Measurements from ENCODE around the gene AFM. TPM values are rescaled to one million over a fixed set of nuclear protein-coding genes. Genes with fewer than 3 reads are reported as not detected.

AFM gene
- total RNA-seq, 2 experiments from 2014 or later = not detected

GRCh38 chr4:73499996-73500765, 18.6 kb downstream of the AFM start:
- H3K9me2 ChIP-seq (ENCODE audit: insufficient read depth, low read length) = no peaks in the 10 kb centered on the region
- no TSS peak for BruUV-seq (replicated peaks)
- no peaks in the 10 kb centered on the region for H3K36me3 ChIP-seq (ENCODE audit: insufficient read depth, low read length)
- TF ChIP-seq, protein P1, sequence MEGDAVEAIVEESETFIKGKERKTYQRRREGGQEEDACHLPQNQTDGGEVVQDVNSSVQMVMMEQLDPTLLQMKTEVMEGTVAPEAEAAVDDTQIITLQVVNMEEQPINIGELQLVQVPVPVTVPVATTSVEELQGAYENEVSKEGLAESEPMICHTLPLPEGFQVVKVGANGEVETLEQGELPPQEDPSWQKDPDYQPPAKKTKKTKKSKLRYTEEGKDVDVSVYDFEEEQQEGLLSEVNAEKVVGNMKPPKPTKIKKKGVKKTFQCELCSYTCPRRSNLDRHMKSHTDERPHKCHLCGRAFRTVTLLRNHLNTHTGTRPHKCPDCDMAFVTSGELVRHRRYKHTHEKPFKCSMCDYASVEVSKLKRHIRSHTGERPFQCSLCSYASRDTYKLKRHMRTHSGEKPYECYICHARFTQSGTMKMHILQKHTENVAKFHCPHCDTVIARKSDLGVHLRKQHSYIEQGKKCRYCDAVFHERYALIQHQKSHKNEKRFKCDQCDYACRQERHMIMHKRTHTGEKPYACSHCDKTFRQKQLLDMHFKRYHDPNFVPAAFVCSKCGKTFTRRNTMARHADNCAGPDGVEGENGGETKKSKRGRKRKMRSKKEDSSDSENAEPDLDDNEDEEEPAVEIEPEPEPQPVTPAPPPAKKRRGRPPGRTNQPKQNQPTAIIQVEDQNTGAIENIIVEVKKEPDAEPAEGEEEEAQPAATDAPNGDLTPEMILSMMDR (conservative IDR thresholded peaks at IDR 0.05; ENCODE audit: low read length) = no peak
- TF ChIP-seq EZH2phosphoT487 (IDR thresholded peaks at IDR 0.05; ENCODE audit: borderline replicate concordance, low read depth, low read length) = no peak
- H3K4me1 ChIP-seq (ENCODE audit: insufficient read depth, low read length, poor library complexity, severe bottlenecking) = peaks cover 7% of the 10 kb centered on the region
- H3K4me3 ChIP-seq (ENCODE audit: low read depth, low read length, poor library complexity, severe bottlenecking) = no peak overlapping the region
- ChIA-PET POLR2A (interaction anchor here (0.7 to 1.6 kb wide), 2 partner anchors 12 to 28 kb away, joined by 3 read pairs; no protein-coding TSS in a partner anchor), CTCF (ENCODE audit: unreplicated experiment) (interaction anchor here (1.3 kb wide), 1 partner anchor 54 kb away, joined by 3 read pairs; no protein-coding TSS in a partner anchor)
- H4K20me1 ChIP-seq (ENCODE audit: insufficient read depth, low read length) = no peaks in the 10 kb centered on the region
- no peaks in the 10 kb centered on the region for H3K79me2 ChIP-seq (ENCODE audit: insufficient read depth, low read depth, low read length)
- H3K9me3 ChIP-seq (ENCODE audit: low read length) = no peaks in the 10 kb centered on the region
- no peak overlapping the region for H3K27ac ChIP-seq (ENCODE audit: low read depth, low read length, poor library complexity, severe bottlenecking)
- DNase-seq (ENCODE audit: low spot score) = no peak
- H2AFZ ChIP-seq (ENCODE audit: low read length) = peak overlapping the region; percentile 45; the same call in 1 of the 2 replicates
- no peak overlapping the region for H3K4me2 ChIP-seq (ENCODE audit: low read length)
- intact Hi-C loops (cut with micrococcal nuclease; ENCODE audit: unreplicated experiment) = no loop called here

DNA sequence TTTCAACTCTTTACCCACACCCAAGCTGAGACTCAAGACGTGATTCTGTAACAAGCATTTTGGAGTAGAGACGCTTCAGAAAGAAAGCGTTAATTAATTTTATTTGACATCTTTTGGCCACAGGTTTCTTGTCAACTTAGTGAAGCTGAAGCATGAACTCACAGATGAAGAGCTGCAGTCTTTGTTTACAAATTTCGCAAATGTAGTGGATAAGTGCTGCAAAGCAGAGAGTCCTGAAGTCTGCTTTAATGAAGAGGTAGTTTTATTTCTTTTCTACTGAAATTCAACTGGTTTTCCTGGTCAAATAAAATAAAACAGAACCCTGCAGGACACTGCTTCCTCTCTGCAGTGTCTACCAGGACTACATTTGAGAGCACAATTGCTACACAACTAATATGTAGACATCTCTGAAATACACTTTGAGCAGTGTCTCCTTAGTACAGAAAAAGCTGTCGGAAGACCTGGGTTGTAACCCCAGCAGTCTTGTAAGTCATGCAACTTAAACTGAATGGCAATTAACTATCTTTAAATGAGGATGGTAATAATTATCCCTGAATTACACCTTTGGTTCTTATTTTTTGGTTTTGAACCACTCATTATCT, 20.2 kb downstream of the AFM start:
- intact Hi-C loops (cut with micrococcal nuclease; ENCODE audit: unreplicated experiment) = no loop called here
- DNase-seq (ENCODE audit: low spot score) = no peak
- peaks cover 15% of the 10 kb centered on the region for H3K4me1 ChIP-seq (ENCODE audit: insufficient read depth, low read length, poor library complexity, severe bottlenecking)
- POLR2A ChIA-PET = no interaction called here
- H3K4me2 ChIP-seq (ENCODE audit: low read length) = no peak overlapping the region
- TF ChIP-seq, protein P1 (conservative IDR thresholded peaks at IDR 0.05; ENCODE audit: low read length) = no peak
- no peak for TF ChIP-seq EZH2phosphoT487 (IDR thresholded peaks at IDR 0.05; ENCODE audit: borderline replicate concordance, low read depth, low read length)
- H3K4me3 ChIP-seq (ENCODE audit: low read depth, low read length, poor library complexity, severe bottlenecking) = no peak overlapping the region
- H4K20me1 ChIP-seq (ENCODE audit: insufficient read depth, low read length) = no peaks in the 10 kb centered on the region
- H3K9me2 ChIP-seq (ENCODE audit: insufficient read depth, low read length) = peaks cover 5% of the 10 kb centered on the region; the same call in 1 of the 2 replicates
- no peak overlapping the region for H2AFZ ChIP-seq (ENCODE audit: low read length)
- H3K27ac ChIP-seq (ENCODE audit: low read depth, low read length, poor library complexity, severe bottlenecking) = no peak overlapping the region
- no TSS peak for BruUV-seq (replicated peaks)
- no peaks in the 10 kb centered on the region for H3K36me3 ChIP-seq (ENCODE audit: insufficient read depth, low read length)
- no peaks in the 10 kb centered on the region for H3K79me2 ChIP-seq (ENCODE audit: insufficient read depth, low read depth, low read length)
- CTCF ChIA-PET (ENCODE audit: unreplicated experiment) = no interaction called here
- H3K9me3 ChIP-seq (ENCODE audit: low read length) = no peaks in the 10 kb centered on the region

DNA sequence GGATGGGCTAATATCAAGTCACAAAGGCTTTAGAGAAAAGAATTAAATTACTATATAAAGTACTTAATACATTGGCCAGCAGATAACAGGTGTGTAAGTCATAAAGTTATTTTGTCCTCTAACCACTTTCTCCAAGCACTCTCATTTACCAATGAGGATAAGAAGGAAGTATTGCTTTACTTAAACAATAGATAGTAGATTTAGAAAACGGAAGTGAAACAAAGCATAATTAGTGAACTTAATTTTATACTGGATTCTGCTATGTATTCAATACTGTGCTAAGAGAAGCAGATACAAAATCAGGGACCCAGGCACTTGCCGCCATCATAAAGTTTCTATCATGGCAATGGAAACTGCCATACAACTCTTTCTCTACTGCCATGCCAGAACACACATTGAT, 24.0 kb downstream of the AFM start:
- TF ChIP-seq, protein P1 (conservative IDR thresholded peaks at IDR 0.05; ENCODE audit: low read length) = no peak
- TF ChIP-seq EZH2phosphoT487 (IDR thresholded peaks at IDR 0.05; ENCODE audit: borderline replicate concordance, low read depth, low read length) = no peak
- peak; percentile 20 for DNase-seq (ENCODE audit: low spot score)
- ChIA-PET POLR2A (no interaction called here), CTCF (ENCODE audit: unreplicated experiment) (no interaction called here)
- no peaks in the 10 kb centered on the region for H4K20me1 ChIP-seq (ENCODE audit: insufficient read depth, low read length)
- H3K4me2 ChIP-seq (ENCODE audit: low read length) = peak overlapping the region; percentile 27
- intact Hi-C loops (cut with micrococcal nuclease; ENCODE audit: unreplicated experiment) = no loop called here
- no TSS peak for BruUV-seq (replicated peaks)
- H2AFZ ChIP-seq (ENCODE audit: low read length) = no peak overlapping the region
- no peak overlapping the region for H3K4me3 ChIP-seq (ENCODE audit: low read depth, low read length, poor library complexity, severe bottlenecking)
- no peaks in the 10 kb centered on the region for H3K79me2 ChIP-seq (ENCODE audit: insufficient read depth, low read depth, low read length)
- no peak overlapping the region for H3K27ac ChIP-seq (ENCODE audit: low read depth, low read length, poor library complexity, severe bottlenecking)
- H3K9me2 ChIP-seq (ENCODE audit: insufficient read depth, low read length) = peaks cover 5% of the 10 kb centered on the region; the same call in 1 of the 2 replicates
- H3K36me3 ChIP-seq (ENCODE audit: insufficient read depth, low read length) = no peaks in the 10 kb centered on the region
- no peaks in the 10 kb centered on the region for H3K9me3 ChIP-seq (ENCODE audit: low read length)
- H3K4me1 ChIP-seq (ENCODE audit: insufficient read depth, low read length, poor library complexity, severe bottlenecking) = peaks cover 13% of the 10 kb centered on the region
